Measurements from ENCODE around the gene KRT78.

KRT78 gene

DNA sequence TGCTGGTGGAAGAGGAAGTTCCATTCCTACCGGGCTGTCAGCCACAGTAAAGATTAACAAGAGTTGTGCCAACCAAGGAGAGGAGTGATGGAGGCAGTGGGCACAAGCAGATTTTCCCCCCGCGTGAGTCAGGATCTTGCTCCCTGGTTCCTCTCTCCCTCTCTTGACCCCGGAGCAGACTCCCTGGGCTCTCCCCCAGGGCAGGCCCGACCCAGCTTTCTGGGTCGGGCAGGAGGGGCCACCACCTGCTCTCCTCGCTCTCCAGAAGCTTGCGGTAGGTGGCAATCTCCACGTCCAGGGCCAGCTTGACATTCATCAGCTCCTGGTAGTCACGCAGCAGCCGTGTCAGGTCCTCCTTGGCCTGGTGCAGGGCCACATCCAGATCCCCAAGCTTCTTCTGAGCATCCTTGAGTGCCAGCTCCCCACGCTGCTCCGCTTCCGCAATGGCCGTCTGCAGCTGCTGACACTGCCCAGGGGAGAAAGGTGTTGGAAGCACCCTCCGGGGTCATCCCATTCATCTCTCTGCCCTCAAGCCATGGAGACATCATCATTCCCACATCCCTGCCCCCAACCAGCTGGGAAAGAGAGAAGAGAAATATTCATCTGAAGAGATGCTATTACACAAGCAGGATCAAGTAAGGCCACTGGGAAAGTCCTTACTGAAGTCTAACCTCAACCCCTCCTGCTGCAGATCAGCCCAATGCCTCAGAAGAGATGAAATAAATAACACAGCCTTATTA is 25.9 kb downstream of the KRT78 start:
- DNase-seq = no peak

DNA sequence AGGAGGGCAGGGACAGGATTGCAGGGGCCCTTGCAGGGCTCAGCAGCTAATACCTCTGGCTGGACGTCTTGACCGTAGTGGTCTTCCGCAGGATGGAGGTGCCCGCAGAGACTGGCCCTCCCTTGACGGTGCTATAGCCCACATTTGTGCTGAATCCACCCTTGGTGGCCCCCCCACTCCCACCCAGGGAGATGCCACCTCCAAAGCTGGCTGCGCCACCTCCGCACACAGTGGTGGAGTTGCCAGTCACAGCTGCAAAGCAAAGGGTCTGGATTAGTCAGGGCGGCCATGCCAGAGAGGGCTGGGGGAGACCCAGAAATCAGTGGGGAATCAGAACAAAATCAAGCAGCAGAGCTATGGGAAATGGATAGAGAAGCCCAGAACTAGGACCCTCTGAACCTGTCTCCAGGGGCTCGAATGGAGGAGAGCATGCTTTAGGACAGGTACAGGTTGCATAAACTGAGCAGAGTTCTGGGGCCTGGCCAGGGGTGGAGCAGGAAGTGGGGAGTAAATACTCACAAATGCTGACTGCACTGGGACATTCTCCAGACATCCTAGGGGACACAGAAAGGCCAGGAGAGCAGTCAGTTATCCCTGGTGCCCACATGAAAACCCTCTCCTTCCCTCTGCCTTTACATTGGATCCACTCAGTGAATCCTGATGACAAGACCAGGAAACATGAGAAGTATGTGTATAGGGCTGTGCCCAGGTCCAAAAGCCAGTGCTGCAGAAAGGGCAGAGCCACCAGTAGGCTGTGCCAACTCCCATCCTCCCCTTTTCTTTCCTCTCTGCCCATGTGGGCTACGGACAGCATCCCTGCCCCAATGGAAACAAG is 26.8 kb downstream of the KRT78 start:
- DNase-seq = no peak

- no peak for DNase-seq
Measured at GRCh38 chr12:52821071-52821730, 27.6 kb downstream of the KRT78 start.

GRCh38 chr12:52820521-52820920 is 28.3 kb downstream of the KRT78 start:
- no peak for DNase-seq

GRCh38 chr12:52819731-52820510 is 28.9 kb downstream of the KRT78 start:
- no peak for DNase-seq

DNA sequence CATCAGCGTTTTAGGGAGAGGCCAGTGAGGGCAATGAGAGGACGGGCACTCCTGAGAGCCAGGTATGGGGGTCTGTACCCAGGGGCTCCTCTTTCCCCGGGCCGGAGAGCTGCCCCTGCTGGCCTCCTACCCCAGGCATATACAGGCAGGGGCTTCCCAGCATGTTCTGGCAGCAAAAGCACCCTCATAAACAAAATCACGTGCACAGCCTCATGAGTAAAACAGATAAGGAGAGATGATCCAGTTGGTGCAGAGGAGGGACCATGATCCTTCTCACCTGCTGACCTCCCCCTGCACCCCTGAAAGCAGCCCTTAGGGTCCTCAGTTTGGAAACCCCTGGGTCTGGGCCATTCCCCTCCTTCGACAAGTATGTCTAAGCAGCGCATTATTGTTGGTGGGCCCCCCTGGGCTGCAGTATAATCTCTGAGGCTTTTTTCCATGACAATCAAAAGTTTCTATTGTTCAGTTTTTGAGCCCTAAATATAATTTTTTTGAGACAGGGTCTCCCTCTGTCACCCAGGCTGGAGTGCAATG is 29.8 kb downstream of the KRT78 start:
- DNase-seq = no peak

- no peak for DNase-seq
Measured at GRCh38 chr12:52818388-52818787, 30.4 kb downstream of the KRT78 start.

- DNase-seq = no peak
Measured at GRCh38 chr12:52817699-52818238, 31.0 kb downstream of the KRT78 start.

GRCh38 chr12:52817003-52817698 is 31.6 kb downstream of the KRT78 start:
- DNase-seq = no peak

DNA sequence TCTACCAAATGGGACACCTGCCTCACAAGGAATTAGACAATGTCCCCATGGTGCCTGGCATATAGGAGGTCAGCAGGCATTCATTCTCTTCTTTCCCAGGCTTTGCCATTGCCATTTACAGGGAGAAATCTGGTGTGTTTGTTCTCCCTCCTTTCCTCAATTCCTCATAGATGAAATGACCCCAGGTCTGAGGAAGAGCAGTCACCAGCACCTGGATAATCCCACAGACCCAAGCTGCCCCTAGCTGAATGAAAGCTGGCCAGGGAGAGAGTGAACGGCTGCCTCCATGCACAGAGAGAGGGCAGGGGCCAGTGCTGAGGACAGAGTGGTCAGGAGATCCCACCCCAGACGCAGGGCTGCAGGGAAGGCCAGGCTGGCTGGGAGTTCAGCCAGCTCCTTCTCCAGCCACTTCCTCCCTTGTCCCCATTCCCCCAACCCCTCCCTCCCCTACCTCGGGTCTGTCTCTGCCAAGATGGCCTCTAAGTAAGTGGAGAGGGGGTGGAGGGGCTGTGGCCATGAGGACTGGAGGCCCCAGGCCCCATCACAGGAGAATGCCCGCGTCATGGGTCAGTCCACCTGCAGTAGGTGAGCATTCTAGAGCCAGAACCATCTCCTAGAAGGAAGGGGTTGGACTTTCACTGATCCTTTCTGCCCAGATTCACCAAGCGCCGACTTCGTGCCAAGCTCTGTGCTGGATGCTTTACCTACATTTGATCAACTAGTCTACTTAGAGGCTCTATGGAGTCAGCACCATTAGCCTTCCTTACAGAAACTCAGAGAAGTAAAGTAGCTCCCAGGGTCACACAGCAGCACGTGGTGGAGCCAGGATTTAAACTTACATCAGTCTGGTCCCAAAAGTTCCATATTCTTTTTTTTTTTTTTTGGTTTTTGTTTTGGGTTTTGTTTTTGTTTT is 32.9 kb downstream of the KRT78 start:
- no peak for DNase-seq

DNA sequence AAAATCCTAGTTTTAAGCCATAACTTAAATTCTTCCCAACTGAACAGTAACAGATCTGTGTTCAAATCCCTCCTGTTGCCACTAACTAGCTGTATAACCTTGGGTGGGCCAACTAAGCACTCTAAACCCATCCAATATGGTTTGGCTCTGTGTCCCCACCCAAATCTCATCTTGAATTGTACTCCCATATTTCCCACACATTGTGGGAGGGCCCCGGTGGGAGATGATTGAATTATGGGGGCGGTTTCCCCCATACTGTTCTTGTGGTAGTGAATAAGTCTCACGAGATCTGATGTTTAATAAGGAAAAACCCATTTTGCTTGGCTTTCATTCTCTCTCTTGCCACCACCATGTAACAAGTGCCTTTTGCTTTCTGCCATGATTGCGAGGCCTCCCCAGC is 33.6 kb downstream of the KRT78 start:
- no peak for DNase-seq

DNA sequence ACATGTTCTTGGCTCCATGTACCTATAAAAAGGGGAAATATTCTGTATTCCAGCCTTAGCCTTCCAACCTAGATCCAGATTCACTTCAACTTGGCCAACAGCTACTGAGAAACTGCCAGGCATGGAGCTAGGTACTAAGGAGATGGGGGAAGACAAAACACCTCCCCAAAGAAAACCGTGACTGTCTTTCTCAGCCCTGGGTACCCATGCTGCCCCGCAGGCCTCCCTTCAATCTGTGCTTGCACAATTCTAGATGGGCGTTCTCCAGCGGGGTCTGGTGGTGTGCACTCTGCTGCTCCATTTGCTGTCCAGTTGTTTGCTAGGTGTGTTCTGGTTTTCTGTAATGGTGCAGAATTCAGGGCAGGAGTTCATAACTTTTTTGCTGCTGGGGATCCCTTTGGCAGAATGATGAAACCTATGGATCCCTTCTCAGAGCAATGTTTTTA is 34.1 kb downstream of the KRT78 start:
- no peak for DNase-seq

- no peak for DNase-seq
Measured at GRCh38 chr12:52813885-52814709, 34.7 kb downstream of the KRT78 start, which contains the start of gene KRT4. KRT4 (minus strand) TSS chr12:52814116; CDS start chr12:52814058, 58 bp downstream.

GRCh38 chr12:52813203-52813819 is 35.5 kb downstream of the KRT78 start:
- no peak for DNase-seq

DNA sequence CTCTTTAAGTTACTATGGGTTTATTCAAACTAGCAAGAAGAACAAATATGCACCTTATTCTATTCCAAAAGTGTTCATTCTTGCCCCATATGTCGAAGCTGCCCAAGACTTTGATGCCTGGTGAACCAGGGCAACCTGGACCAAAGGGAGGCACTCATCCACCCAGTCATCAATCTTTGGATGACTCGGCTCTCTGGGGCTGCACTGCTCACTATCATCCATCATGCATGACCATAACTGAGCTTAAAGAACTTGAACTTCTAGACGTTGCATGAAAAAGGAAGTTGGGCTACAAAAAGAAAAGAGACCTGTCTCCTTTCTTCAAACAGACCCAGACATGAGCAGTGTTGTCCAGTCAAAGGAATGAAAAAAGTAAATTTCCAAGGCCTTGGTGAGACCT is 36.0 kb downstream of the KRT78 start:
- no peak for DNase-seq

GRCh38 chr12:52812073-52812400 is 36.8 kb downstream of the KRT78 start:
- DNase-seq = no peak

DNA sequence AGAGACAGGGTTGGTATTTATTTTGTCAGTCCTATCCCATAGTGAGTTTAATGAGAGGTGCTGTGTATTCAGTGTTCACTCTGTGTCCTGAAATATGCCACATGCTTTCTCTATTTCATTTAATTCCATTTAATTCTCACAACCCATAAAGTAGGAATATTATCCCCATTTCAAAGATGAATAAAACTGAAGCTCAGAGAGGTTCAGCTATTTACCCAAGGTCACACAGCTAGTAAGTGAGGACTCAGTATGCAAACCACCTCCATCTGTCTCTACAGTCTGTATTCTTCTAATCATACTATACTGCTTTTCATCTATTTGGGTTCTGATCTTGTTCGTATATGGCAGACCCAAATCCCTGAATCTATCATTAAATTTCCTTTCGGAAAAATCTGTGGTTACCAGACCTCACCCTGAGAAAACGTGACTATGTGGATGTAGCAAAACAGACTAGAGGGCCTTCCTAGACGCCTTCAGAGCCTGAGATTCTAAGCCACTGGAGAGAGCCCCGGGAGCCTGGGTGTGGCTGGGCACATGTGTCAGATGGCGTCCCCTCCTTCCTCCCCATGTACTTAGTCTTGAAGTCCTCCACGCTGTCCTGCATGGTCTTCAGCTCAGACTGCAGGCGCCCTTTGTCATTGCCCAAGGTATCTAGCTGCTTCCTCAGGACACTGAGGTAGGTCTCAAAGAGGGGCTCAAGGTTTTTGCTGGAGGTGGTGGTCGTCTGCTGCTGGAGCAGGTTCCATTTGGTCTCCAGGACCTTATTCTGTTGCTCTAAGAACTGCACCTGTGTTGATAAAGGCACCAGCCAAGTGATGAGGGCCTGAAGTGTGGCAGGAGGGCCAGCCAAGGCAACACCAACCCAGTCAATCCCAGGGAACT is 37.4 kb downstream of the KRT78 start:
- DNase-seq = no peak

GRCh38 chr12:52810554-52810953 is 38.2 kb downstream of the KRT78 start:
- no peak for DNase-seq

Measured in CD4-positive, alpha-beta T cell treated with Interferon alpha-2 for 1 hour (primary cell).